Muscle of leg (tissue), 11 donors: ENCODE measurements around the gene TEX22. TPM values are rescaled to one million over a fixed set of nuclear protein-coding genes. Genes with fewer than 3 reads are reported as not detected.

Experiments used
- DNase-seq: peaks from one replicate; pipeline ENCODE4 v3.0.0; 2013
- H3K27ac ChIP-seq: one replicate; pipeline ENCODE4 v1.5.1; 2013; ENCODE audit warnings: mild to moderate bottlenecking, low read length, control low read depth
- H3K27me3 ChIP-seq: one replicate; pipeline ENCODE4 v1.6.1; 2013; ENCODE audit warnings: low read length; ENCODE audit not compliant: control insufficient read depth, insufficient read depth
- H3K36me3 ChIP-seq: one replicate; pipeline ENCODE4 v1.6.1; 2013; ENCODE audit warnings: low read length; ENCODE audit not compliant: control insufficient read depth, insufficient read depth
- H3K4me1 ChIP-seq: one replicate; pipeline ENCODE4 v1.6.1; 2013; ENCODE audit warnings: low read length; ENCODE audit not compliant: control insufficient read depth, insufficient read depth
- H3K4me3 ChIP-seq: one replicate; pipeline ENCODE4 v1.5.1; 2013; ENCODE audit warnings: low read length, control low read depth
- H3K9me3 ChIP-seq: replicated peaks from 2 replicates; pipeline ENCODE4 v1.6.1; 2013; ENCODE audit warnings: low read depth, low read length; ENCODE audit not compliant: control insufficient read depth
- WGBS: methylation state at CpG from one replicate; pipeline ENCODE4 v1.1.5; 2013; ENCODE audit warnings: missing lambda C conversion rate; ENCODE audit not compliant: insufficient coverage; 5-methylcytosine and 5-hydroxymethylcytosine counted together
- polyA plus RNA-seq, 8 donors: library from polyadenylated mRNA; unstranded; fragments of 120-200 nt; gene quantifications; one replicate each; pipeline versions ENCODE4 v1.2.1 to v1.2.3, GENCODE V29; 2013; ENCODE audit warnings: inconsistent platforms in 1 of 8, low replicate concordance in 1 of 8; ENCODE audit not compliant: insufficient read length in 8 of 8, insufficient read depth in 1 of 8
- total RNA-seq: library from RNA; stranded (reverse); fragments of 120-200 nt; gene quantifications from one replicate; pipeline ENCODE4 v1.2.4, GENCODE V29; 2013

TEX22 gene
- total and polyA plus RNA-seq, 9 donors: 0.23 to 1.1 (median 0.49) TPM

DNA sequence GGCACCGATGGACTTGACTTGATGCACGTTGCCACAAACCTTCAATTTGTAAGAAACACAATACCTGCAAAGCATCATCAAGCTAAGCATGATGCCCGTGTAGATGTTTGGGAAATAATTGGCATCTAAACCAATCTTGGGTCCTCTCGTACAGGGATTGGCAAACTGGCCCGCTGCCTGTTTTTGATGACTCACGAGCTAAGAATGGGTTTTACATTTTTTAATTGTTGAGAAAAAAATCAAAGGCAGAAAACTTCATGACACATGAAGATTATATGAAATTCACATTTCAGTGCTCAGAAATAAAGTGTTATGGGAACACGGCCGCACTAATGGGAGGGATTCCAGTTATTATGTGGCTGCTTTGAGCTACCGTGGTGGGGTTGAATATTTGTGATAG, 32.2 kb downstream of the TEX22 start:
- Histone ChIP-seq H3K27me3 (no peaks in the 10 kb centered on the region), H3K9me3 (peaks cover 20% of the 10 kb centered on the region), H3K27ac (no peak overlapping the region), H3K4me3 (no peak overlapping the region), H3K36me3 (peaks cover 29% of the 10 kb centered on the region), H3K4me1 (no peaks in the 10 kb centered on the region)
- WGBS: 95% methylated on average over 3 of the region's 9 CpGs
- DNase-seq: no peak

DNA sequence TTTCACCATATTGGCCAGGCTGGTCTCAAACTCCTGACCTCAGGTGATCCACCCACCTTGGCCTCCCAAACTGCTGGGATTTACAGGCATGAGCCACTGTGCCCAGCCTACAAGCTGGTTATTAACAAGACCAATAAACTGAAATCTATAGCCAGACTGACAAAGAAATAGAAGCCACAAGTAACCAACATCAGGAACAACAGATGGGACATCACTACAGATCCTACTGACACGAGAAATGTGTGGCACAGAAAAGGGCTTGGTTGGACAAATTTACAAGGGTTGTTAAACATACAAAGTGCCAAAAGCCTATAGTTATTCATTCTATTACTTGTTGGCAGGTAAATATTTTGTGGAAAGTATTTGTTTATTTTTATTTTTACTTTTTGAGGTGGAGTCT, 32.9 kb downstream of the TEX22 start:
- H3K4me3 ChIP-seq: no peak overlapping the region
- peaks cover 22% of the 10 kb centered on the region for H3K9me3 ChIP-seq
- no peaks in the 10 kb centered on the region for H3K27me3 ChIP-seq
- no peak for DNase-seq
- H3K4me1 ChIP-seq: no peaks in the 10 kb centered on the region
- WGBS: no CpG with 5 or more reads among the region's 1 CpG
- peaks cover 25% of the 10 kb centered on the region for H3K36me3 ChIP-seq
- H3K27ac ChIP-seq: no peak overlapping the region

DNA sequence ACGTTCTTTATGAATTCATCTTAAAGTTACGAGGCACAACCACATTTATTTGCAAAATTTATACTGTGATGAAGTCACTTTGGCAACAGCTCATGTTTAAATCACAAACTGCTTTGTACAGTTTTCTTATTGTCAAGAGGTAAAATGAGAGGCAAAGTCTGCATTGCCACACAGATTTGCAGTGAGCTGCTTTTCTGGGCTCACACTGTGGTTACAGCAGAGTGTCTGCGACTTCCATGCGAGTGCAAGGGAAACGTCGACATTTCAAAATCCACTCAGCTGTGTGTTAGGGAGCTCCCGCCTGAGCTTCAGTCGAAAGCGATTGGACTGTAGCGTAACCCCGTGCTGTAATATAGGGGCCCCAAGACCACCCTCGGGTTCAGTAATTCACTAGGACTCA, 34.3 kb downstream of the TEX22 start:
- Histone ChIP-seq H3K9me3 (peaks cover 10% of the 10 kb centered on the region), H3K4me1 (no peaks in the 10 kb centered on the region), H3K36me3 (peaks cover 22% of the 10 kb centered on the region), H3K27ac (no peak overlapping the region), H3K27me3 (no peaks in the 10 kb centered on the region), H3K4me3 (no peak overlapping the region)
- WGBS: 70% methylated on average over 10 of the region's 12 CpGs
- DNase-seq: no peak

DNA sequence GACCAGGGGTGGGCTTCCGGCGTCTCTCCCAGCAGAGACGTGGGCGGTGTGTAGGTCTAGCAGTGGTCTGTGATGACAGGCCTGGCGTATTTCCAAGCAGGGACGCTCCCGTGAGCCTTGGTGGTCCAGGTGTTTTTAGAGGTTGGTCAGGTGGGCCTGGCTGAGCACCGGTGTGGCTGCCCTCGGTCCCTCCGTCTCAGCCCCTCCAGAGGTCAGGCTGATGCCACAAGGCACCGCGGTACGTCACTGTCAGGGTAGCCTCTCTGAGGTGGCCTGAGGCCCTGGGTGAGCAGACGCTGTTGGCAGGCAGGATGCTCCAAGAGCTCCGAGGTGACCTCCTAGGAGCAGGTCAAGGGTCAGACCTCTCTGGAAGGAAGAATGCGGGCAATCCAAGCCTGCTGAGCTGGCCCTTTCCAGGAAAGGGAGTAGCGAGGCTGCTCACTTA, 34.8 kb downstream of the TEX22 start:
- 69% methylated on average over 16 of the region's 17 CpGs for WGBS

DNA sequence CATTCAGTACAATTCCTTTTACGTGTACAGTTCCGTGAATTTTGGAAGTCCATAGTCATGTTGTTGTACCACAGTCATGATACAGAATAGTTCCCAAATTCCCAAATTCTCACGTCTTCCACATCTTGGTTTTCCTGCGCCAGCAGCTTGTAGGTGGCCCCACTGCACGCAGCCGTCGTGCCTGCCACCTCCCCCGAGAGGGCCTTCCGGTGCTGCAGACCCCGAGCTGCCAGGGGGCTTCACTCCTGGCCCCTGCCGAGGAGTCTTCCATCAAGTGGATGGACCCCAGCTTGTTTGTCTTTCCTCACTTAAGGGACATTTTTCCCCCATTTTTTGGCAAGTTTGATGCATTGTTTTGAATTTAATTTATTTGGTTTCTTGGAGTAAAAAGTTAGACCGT, 38.1 kb downstream of the TEX22 start:
- Histone ChIP-seq H3K27me3 (no peaks in the 10 kb centered on the region), H3K4me3 (no peak overlapping the region), H3K36me3 (peaks cover 45% of the 10 kb centered on the region), H3K9me3 (peaks cover 7% of the 10 kb centered on the region), H3K4me1 (peaks cover 9% of the 10 kb centered on the region), H3K27ac (no peak overlapping the region)
- 79% methylated on average over 10 of the region's 12 CpGs for WGBS
- no peak for DNase-seq

More for the DNA sequence above, 34.8 kb downstream of the TEX22 start:
- H3K27ac ChIP-seq: no peak overlapping the region
- no peak overlapping the region for H3K4me3 ChIP-seq
- peaks cover 10% of the 10 kb centered on the region for H3K9me3 ChIP-seq
- peaks cover 24% of the 10 kb centered on the region for H3K36me3 ChIP-seq
- H3K4me1 ChIP-seq: no peaks in the 10 kb centered on the region
- H3K27me3 ChIP-seq: no peaks in the 10 kb centered on the region
- DNase-seq: no peak

DNA sequence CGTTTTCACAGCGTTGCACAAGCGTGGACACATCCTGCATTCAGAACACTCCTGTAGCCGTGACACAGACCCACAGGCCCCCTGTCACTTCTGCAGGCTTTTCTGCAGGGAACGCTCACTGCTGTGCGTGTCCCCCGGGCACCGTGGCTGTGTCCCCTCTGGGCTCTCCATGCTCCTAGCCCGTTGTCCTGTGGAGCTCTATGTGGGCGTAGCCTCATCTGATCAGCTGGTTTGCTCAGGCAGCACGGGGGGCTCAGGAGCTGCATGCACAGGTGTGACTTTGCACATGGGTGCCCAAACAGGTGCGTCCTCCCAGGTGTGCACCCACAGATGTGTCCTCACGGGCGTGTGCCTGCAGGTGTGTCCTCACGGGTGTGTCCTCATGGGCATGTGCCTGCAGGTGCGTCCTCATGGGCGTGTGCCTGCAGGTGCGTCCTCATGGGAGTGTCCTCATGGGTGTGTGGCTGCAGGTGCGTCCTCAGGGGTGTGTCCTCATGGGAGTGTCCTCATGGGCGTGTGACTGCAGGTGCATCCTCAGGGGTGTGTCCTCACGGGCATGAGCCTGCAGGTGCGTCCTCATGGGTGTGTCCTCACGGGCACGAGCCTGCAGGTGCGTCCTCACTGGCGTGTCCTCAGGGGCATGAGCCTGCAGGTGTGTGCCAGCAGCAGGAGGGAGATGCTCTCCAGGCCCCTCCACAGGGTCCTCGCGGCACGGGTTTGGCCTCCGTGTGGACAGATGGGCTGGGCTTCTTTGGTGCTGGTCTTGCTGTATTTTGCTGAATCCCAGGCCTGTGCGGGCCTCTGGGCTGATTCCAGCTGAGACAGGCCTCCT, 38.8 kb downstream of the TEX22 start:
- peaks cover 9% of the 10 kb centered on the region for H3K4me1 ChIP-seq
- peaks cover 42% of the 10 kb centered on the region for H3K36me3 ChIP-seq
- no peak overlapping the region for H3K4me3 ChIP-seq
- WGBS: 89% methylated on average over 29 of the region's 31 CpGs
- no peaks in the 10 kb centered on the region for H3K27me3 ChIP-seq
- no peak for DNase-seq
- peaks cover 5% of the 10 kb centered on the region for H3K9me3 ChIP-seq
- H3K27ac ChIP-seq: no peak overlapping the region

DNA sequence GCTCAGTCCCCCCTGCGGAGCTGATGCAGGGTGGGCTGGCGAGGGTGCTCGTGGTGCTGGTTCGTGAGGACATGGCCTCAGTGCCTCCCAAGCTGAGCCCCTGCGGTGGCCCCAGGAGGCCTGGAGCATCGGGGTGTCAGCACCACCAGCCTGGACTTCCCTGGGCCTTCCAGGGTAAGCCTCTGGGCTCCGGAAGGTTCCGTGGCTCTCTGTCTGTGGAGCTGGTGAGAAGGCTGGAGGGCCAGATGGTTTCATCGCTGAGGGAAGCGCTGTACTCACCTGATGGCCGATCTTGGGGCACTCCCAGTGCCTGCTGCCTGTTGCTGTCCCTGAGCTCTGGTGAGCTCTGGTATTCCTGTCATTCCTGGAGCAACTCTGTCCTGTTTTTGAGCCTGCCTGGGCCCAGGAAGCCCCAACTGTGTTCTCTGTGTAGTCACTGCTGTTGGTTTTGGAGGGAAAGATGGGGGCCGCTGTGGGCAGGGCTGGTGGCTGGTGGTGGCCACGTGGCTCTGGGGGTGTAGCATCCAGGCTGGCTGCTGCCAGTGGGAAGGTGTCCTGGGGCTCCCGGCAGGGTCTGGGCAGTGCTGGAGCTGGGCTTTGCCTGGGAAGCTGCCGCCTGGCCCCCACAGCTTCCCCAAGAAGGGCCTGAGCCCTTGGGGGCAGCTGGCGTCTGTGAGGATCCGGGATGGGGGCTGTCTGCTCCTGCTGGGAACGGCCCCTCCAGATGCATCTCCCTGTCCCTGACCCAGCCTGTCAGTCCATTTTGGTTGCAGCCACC, 39.6 kb downstream of the TEX22 start:
- H3K9me3 ChIP-seq: peaks cover 5% of the 10 kb centered on the region
- H3K4me1 ChIP-seq: peaks cover 9% of the 10 kb centered on the region
- DNase-seq: no peak
- no peaks in the 10 kb centered on the region for H3K27me3 ChIP-seq
- H3K4me3 ChIP-seq: no peak overlapping the region
- peaks cover 50% of the 10 kb centered on the region for H3K36me3 ChIP-seq
- WGBS: 91% methylated on average over 15 of the region's 18 CpGs
- no peak overlapping the region for H3K27ac ChIP-seq

DNA sequence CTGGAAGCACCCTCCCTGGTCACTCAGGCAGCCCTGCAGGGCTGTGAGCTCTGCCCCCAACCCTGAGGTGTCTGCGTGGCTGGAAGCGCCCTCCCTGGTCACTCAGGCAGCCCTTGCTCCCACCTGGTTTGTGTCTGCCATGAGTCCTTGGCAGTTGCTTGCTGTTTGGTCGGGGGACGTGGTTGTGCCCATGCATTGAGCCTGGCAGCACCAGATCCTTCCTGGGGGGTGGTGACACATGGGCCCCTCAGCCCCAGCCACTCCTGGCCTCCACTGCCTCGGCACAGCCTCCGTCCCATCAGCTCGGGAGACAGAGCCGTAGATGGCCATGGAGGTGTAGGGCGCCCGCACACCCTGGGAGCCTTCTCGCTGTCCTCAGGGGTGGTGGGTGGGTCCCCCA, 40.8 kb downstream of the TEX22 start:
- WGBS: 91% methylated on average over 7 of the region's 11 CpGs

DNA sequence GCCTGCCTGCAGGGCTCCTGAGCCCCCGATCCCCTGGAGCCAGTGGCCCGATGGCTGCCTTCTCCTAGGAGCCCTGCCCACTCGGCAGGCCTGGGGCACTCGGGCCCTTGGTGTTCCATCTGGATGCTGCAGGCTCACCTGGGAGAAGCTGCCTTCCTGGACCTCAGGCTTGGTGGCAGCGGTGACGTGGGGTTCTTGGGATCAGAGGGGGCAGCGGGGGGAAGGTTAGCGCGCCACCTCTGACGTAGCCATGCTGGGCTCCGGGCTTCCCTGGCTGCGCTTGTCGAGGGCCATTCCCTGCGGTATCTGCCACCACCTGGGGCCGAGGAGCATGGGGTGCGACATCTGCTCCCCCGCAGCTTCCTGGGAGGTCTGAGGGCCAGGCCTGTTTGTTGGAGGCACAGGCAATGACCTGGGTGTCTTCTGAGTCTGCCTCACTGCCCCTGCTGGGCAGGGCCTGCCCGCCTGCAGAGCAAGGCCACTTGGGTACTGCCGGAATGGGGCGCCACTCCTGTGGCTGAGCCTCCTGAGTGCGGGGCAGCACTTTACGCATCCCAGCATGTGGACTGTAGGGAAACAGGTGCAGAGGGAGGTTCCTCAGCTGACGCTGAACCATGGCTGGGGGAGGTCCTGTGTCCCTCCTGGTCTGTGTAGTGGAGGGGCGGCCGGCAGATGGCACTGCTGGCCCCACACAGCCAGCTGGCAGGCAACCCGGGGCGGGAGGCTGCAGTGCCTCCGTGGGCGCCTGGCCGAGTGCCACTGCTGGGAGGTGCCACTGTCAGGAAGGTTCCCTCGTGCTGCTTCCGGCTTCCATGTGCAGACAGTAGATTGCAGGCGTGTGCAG, 41.6 kb downstream of the TEX22 start:
- Histone ChIP-seq H3K27ac (no peak overlapping the region), H3K27me3 (no peaks in the 10 kb centered on the region), H3K36me3 (peaks cover 55% of the 10 kb centered on the region), H3K9me3 (peaks cover 5% of the 10 kb centered on the region), H3K4me3 (no peak overlapping the region), H3K4me1 (peaks cover 9% of the 10 kb centered on the region)
- DNase-seq: no peak
- WGBS: 79% methylated on average over 30 of the region's 33 CpGs

More for the DNA sequence above, 40.8 kb downstream of the TEX22 start:
- Histone ChIP-seq H3K36me3 (peaks cover 55% of the 10 kb centered on the region), H3K27me3 (no peaks in the 10 kb centered on the region), H3K27ac (no peak overlapping the region), H3K4me3 (no peak overlapping the region), H3K4me1 (peaks cover 9% of the 10 kb centered on the region), H3K9me3 (peaks cover 5% of the 10 kb centered on the region)
- DNase-seq: no peak

DNA sequence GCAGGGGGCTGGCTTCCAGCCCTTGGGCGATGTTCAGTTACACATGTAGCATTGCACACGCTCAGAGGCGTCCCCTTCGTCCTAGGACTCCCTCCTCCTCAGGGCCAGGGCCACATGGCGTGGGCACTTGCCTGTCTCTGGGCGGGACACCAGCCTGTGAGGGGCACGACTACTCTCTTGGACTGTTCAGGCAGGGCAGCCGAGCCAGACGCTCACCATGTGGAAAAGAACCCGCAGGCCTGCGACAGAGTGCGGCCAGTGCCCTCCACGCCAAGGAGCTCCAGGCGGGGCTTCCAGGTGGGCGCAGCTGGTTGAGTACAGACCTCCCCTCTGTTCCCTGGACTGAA, 42.2 kb downstream of the TEX22 start:
- Histone ChIP-seq H3K27me3 (no peaks in the 10 kb centered on the region), H3K9me3 (peaks cover 3% of the 10 kb centered on the region), H3K27ac (no peak overlapping the region), H3K4me1 (peaks cover 9% of the 10 kb centered on the region), H3K36me3 (peaks cover 56% of the 10 kb centered on the region), H3K4me3 (no peak overlapping the region)
- DNase-seq: no peak
- 90% methylated on average over 15 of the region's 15 CpGs for WGBS
